OCI-LY1 (cell line): ENCODE results near the gene SV2B.

Source experiments
- EZH2 ChIP-seq: fragments of 200-600 bp; sonication (generic), shearing (Covaris generic); IDR thresholded peaks from 2 replicates; pipeline ENCODE4 v1.8.0; 2017; ENCODE audit warnings: borderline replicate concordance, mixed run types, mild to moderate bottlenecking, antibody characterized with exemption, low read length, moderate library complexity, mixed read lengths
- TF ChIP-seq, protein P1 (sequence below): fragments of 200-600 bp; sonication (generic), shearing (Covaris generic); IDR thresholded peaks from 2 replicates; pipeline ENCODE4 v1.5.1; 2017; ENCODE audit warnings: mild to moderate bottlenecking, antibody characterized with exemption, low read length, moderate library complexity, mixed read lengths

- TF ChIP-seq, protein P1, sequence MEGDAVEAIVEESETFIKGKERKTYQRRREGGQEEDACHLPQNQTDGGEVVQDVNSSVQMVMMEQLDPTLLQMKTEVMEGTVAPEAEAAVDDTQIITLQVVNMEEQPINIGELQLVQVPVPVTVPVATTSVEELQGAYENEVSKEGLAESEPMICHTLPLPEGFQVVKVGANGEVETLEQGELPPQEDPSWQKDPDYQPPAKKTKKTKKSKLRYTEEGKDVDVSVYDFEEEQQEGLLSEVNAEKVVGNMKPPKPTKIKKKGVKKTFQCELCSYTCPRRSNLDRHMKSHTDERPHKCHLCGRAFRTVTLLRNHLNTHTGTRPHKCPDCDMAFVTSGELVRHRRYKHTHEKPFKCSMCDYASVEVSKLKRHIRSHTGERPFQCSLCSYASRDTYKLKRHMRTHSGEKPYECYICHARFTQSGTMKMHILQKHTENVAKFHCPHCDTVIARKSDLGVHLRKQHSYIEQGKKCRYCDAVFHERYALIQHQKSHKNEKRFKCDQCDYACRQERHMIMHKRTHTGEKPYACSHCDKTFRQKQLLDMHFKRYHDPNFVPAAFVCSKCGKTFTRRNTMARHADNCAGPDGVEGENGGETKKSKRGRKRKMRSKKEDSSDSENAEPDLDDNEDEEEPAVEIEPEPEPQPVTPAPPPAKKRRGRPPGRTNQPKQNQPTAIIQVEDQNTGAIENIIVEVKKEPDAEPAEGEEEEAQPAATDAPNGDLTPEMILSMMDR, result no peak
- TF ChIP-seq EZH2, result no peak
Measured at GRCh38 chr15:91073077-91073476, 27.0 kb upstream of the SV2B start.
